Naive thymus-derived CD8-positive, alpha-beta T cell (primary cell): ENCODE measurements around the gene CEACAM18. TPM values are rescaled to one million over a fixed set of nuclear protein-coding genes. Genes with fewer than 3 reads are reported as not detected.

ENCODE experiments used
- ATAC-seq, 2 donors: fragments of 150-1000 bp; cut with Tn5 transposase in 1 of 2; sonication (Bioruptor Pico), chemical (Tn5 transposase) in 1 of 2; 1 replicate in 1 of 2; 2 replicates in 1 of 2; pipeline ENCODE4 v1.10.0; 2021; ENCODE audit warnings: mild to moderate bottlenecking in 2 of 2, moderate library complexity in 2 of 2
- POLR2A ChIA-PET: fragments of 350-600 bp; sonication (Branson Sonifier 250); formaldehyde crosslinking; loops from one replicate; lab custom pipeline; 2021; ENCODE audit warnings: antibody characterized with exemption; lab: Charles Lee
- DNase-seq, 10 donors: peaks; one replicate each; pipeline versions ENCODE4 v3.0.0 to v3.0.0-alpha.2; 2020 to 2022
- H3K27ac Mint-ChIP-seq, 10 donors: one replicate each; pipeline ENCODE4 v1.8.0; 2020 to 2022; ENCODE audit warnings: mild to moderate bottlenecking in 10 of 10, mixed read lengths in 10 of 10, moderate library complexity in 4 of 10, inconsistent platforms in 1 of 10
- H3K27me3 Mint-ChIP-seq, 5 donors: one replicate each; pipeline ENCODE4 v1.8.0; 2021 to 2022; ENCODE audit warnings: mixed read lengths in 5 of 5
- H3K36me3 Mint-ChIP-seq, 3 donors: one replicate each; pipeline ENCODE4 v1.8.0; 2020 to 2022; ENCODE audit warnings: mixed read lengths in 3 of 3, mild to moderate bottlenecking in 2 of 3, inconsistent platforms in 1 of 3
- H3K4me1 Mint-ChIP-seq, 4 donors: one replicate each; pipeline ENCODE4 v1.8.0; 2021 to 2022; ENCODE audit warnings: mixed read lengths in 4 of 4
- H3K4me3 Mint-ChIP-seq, 10 donors: one replicate each; pipeline ENCODE4 v1.8.0; 2020 to 2022; ENCODE audit warnings: mild to moderate bottlenecking in 10 of 10, mixed read lengths in 10 of 10, moderate library complexity in 6 of 10, inconsistent platforms in 1 of 10
- H3K9me3 Mint-ChIP-seq, 9 donors: one replicate each; pipeline ENCODE4 v1.8.0; 2020 to 2022; ENCODE audit warnings: mixed read lengths in 9 of 9, mild to moderate bottlenecking in 3 of 9, inconsistent platforms in 1 of 9, moderate library complexity in 1 of 9
- polyA plus RNA-seq, 3 donors: library from polyadenylated mRNA; unstranded; fragments of 300-500 nt; fragmentation: Illumina TruSeq; gene quantifications; one replicate each; pipeline ENCODE4 v1.2.3, GENCODE V29; 2021
- total RNA-seq, 8 experiments: library from RNA in 2 of 8; stranded (reverse) in 2 of 8; gene quantifications; one replicate each; pipeline ENCODE4 v1.2.3 and lab custom pipeline; 2021 to 2026

CEACAM18 gene
- total and polyA plus RNA-seq, 5 experiments from 2014 or later, result not detected

- POLR2A ChIA-PET, result no interaction called here
- Mint-ChIP-seq H3K27ac (peak overlapping the region in 1 of 10 donors; percentile 6), H3K27me3 (peaks cover 9 to 57% (median 34%) of the 10 kb centered on the region in 5 donors), H3K9me3 (no peaks in the 10 kb centered on the region), H3K4me3 (no peak overlapping the region), H3K4me1 (peaks cover 0 to 4% (median 0%) of the 10 kb centered on the region in 4 donors), H3K36me3 (no peaks in the 10 kb centered on the region)
- DNase-seq, result no peak
- no peak for ATAC-seq
Measured at GRCh38 chr19:51524666-51525264, 46.4 kb downstream of the CEACAM18 start.

- Mint-ChIP-seq H3K4me1 (peaks cover 0 to 4% (median 0%) of the 10 kb centered on the region in 4 donors), H3K27me3 (peaks cover 9 to 66% (median 37%) of the 10 kb centered on the region in 5 donors), H3K27ac (no peak overlapping the region), H3K9me3 (no peaks in the 10 kb centered on the region), H3K36me3 (no peaks in the 10 kb centered on the region), H3K4me3 (no peak overlapping the region)
- ATAC-seq (no peak), DNase-seq (no peak)
- POLR2A ChIA-PET, result no interaction called here
Measured at GRCh38 chr19:51525651-51526050, 47.3 kb downstream of the CEACAM18 start.

GRCh38 chr19:51529301-51529700 is 51.0 kb downstream of the CEACAM18 start:
- peaks cover 13 to 69% (median 36%) of the 10 kb centered on the region in 5 donors for H3K27me3 Mint-ChIP-seq
- no peak overlapping the region for H3K4me3 Mint-ChIP-seq
- H3K9me3 Mint-ChIP-seq, result peaks cover 0 to 2% (median 0%) of the 10 kb centered on the region in 9 donors
- POLR2A ChIA-PET, result no interaction called here
- ATAC-seq (no peak), DNase-seq (no peak)
- H3K36me3 Mint-ChIP-seq, result no peaks in the 10 kb centered on the region
- H3K4me1 Mint-ChIP-seq, result peaks cover 0 to 11% (median 0%) of the 10 kb centered on the region in 4 donors
- H3K27ac Mint-ChIP-seq, result no peak overlapping the region

- POLR2A ChIA-PET, result no interaction called here
- Mint-ChIP-seq H3K4me1 (peaks cover 0 to 11% (median 0%) of the 10 kb centered on the region in 4 donors), H3K36me3 (peaks cover 0 to 3% (median 1%) of the 10 kb centered on the region in 3 donors), H3K27ac (no peak overlapping the region), H3K27me3 (peaks cover 19 to 74% (median 43%) of the 10 kb centered on the region in 5 donors), H3K4me3 (no peak overlapping the region), H3K9me3 (peaks cover 0 to 11% (median 3%) of the 10 kb centered on the region in 9 donors)
- DNase-seq (no peak), ATAC-seq (no peak)
Measured at GRCh38 chr19:51530616-51531015, 52.3 kb downstream of the CEACAM18 start.

- ATAC-seq, result peak; percentile 30 to 52
- Mint-ChIP-seq H3K27ac (peak within 1 kb of the TSS in 1 of 10 donors; percentile 83), H3K9me3 (peaks cover 1 to 20% (median 11%) of the 10 kb centered on the region in 9 donors)
Measured at GRCh38 chr19:51531349-51532315, 53.3 kb downstream of the CEACAM18 start, which contains the start of gene SIGLEC6. Gene SIGLEC6 (minus strand): TSS chr19:51531670. CDS start chr19:51531648, 22 bp downstream.

GRCh38 chr19:51535535-51535934 is 57.2 kb downstream of the CEACAM18 start:
- H3K27me3 Mint-ChIP-seq, result peaks cover 31 to 85% (median 53%) of the 10 kb centered on the region in 5 donors
- no peak overlapping the region for H3K27ac Mint-ChIP-seq
- peaks cover 6 to 34% (median 11%) of the 10 kb centered on the region in 9 donors for H3K9me3 Mint-ChIP-seq
- POLR2A ChIA-PET, result no interaction called here
- DNase-seq (no peak), ATAC-seq (no peak)
- no peak overlapping the region for H3K4me3 Mint-ChIP-seq
- H3K4me1 Mint-ChIP-seq, result peaks cover 0 to 11% (median 0%) of the 10 kb centered on the region in 4 donors
- H3K36me3 Mint-ChIP-seq, result peaks cover 3 to 12% (median 7%) of the 10 kb centered on the region in 3 donors

More at GRCh38 chr19:51531349-51532315, 53.3 kb downstream of the CEACAM18 start, which contains the start of gene SIGLEC6:
- H3K36me3 Mint-ChIP-seq, result peaks cover 0 to 11% (median 7%) of the 10 kb centered on the region in 3 donors
- POLR2A ChIA-PET, result no interaction called here
- no peak within 1 kb of the TSS for H3K4me3 Mint-ChIP-seq
- peaks cover 0 to 11% (median 0%) of the 10 kb centered on the region in 4 donors for H3K4me1 Mint-ChIP-seq
- peak in 1 of 10 donors; percentile 25 for DNase-seq
- H3K27me3 Mint-ChIP-seq, result peaks cover 21 to 84% (median 49%) of the 10 kb centered on the region in 5 donors

GRCh38 chr19:51539821-51540366 is 61.6 kb downstream of the CEACAM18 start:
- no peak for ATAC-seq
- no peak overlapping the region for H3K27ac Mint-ChIP-seq
- POLR2A ChIA-PET, result no interaction called here
- no peaks in the 10 kb centered on the region for H3K4me1 Mint-ChIP-seq
- H3K36me3 Mint-ChIP-seq, result peaks cover 3 to 12% (median 7%) of the 10 kb centered on the region in 3 donors
- H3K4me3 Mint-ChIP-seq, result no peak overlapping the region
- H3K9me3 Mint-ChIP-seq, result peaks cover 6 to 29% (median 11%) of the 10 kb centered on the region in 9 donors
- peaks cover 34 to 84% (median 52%) of the 10 kb centered on the region in 5 donors for H3K27me3 Mint-ChIP-seq
- DNase-seq, result no peak

Other genes with a start within 250 kb of the CEACAM18 start
- not detected for gene SIGLECL1, start 227.5 kb upstream of the CEACAM18 start, total RNA-seq
- gene SIGLECL1, start 227.5 kb upstream of the CEACAM18 start, polyA plus RNA-seq, result not detected
- gene IGLON5, start 166.9 kb upstream of the CEACAM18 start, total RNA-seq, result not detected
- not detected for gene IGLON5, start 166.9 kb upstream of the CEACAM18 start, polyA plus RNA-seq
- gene VSIG10L, start 136.4 kb upstream of the CEACAM18 start, total RNA-seq, result under 1 TPM; 0.11 to 0.60 TPM
- under 1 TPM in 2 of 3 donors, not detected in 1; 0.10 to 0.21 TPM for gene VSIG10L, start 136.4 kb upstream of the CEACAM18 start, polyA plus RNA-seq
- gene ETFB, start 112.2 kb upstream of the CEACAM18 start, total RNA-seq, result 10 to 100 TPM; 46.2 to 48.1 TPM
- 100 to 1,000 TPM in 1 of 3 donors, 10 to 100 TPM in 2; 85.8 to 104 (median 91.5) TPM for gene ETFB, start 112.2 kb upstream of the CEACAM18 start, polyA plus RNA-seq
- 1 to 10 TPM in 1 of 2 experiments, under 1 TPM in 1; 0.73 to 1.7 TPM for gene CLDND2, start 109.5 kb upstream of the CEACAM18 start, total RNA-seq
- not detected for gene CLDND2, start 109.5 kb upstream of the CEACAM18 start, polyA plus RNA-seq
- gene NKG7, start 105.9 kb upstream of the CEACAM18 start, total RNA-seq, result 1 to 10 TPM; 3.8 to 5.6 TPM
- gene NKG7, start 105.9 kb upstream of the CEACAM18 start, polyA plus RNA-seq, result 1,000 to 10,000 TPM in 1 of 3 donors, 10 to 100 TPM in 2; 41.7 to 1,629 (median 63.8) TPM
- gene LIM2, start 90.6 kb upstream of the CEACAM18 start, total RNA-seq, result not detected
- under 1 TPM in 1 of 3 donors, not detected in 2; 0.68 TPM for gene LIM2, start 90.6 kb upstream of the CEACAM18 start, polyA plus RNA-seq
- gene C19orf84, start 87.9 kb upstream of the CEACAM18 start, total RNA-seq, result not detected
- gene C19orf84, start 87.9 kb upstream of the CEACAM18 start, polyA plus RNA-seq, result not detected
- gene SIGLEC10, start 60.9 kb upstream of the CEACAM18 start, total RNA-seq, result 1 to 10 TPM in 1 of 2 experiments, under 1 TPM in 1; 0.68 to 1.2 TPM
- under 1 TPM; 0.06 to 0.24 (median 0.13) TPM for gene SIGLEC10, start 60.9 kb upstream of the CEACAM18 start, polyA plus RNA-seq
- gene SIGLEC8, start 20.1 kb upstream of the CEACAM18 start, total RNA-seq, result not detected
- gene SIGLEC8, start 20.1 kb upstream of the CEACAM18 start, polyA plus RNA-seq, result not detected
- gene SIGLEC12, start 23.3 kb downstream of the CEACAM18 start, total RNA-seq, result not detected
- under 1 TPM in 1 of 3 donors, not detected in 2; 0.31 TPM for gene SIGLEC12, start 23.3 kb downstream of the CEACAM18 start, polyA plus RNA-seq
- under 1 TPM in 1 of 2 experiments, not detected in 1; 0.26 TPM for gene SIGLEC6, start 53.1 kb downstream of the CEACAM18 start, total RNA-seq
- not detected for gene SIGLEC6, start 53.1 kb downstream of the CEACAM18 start, polyA plus RNA-seq
- gene ZNF175, start 92.7 kb downstream of the CEACAM18 start, total RNA-seq, result 10 to 100 TPM; 17.0 to 21.0 TPM
- gene ZNF175, start 92.7 kb downstream of the CEACAM18 start, polyA plus RNA-seq, result 1 to 10 TPM; 1.9 to 3.7 (median 2.8) TPM
- gene SIGLEC5, start 151.9 kb downstream of the CEACAM18 start, total RNA-seq, result not detected
- gene SIGLEC5, start 151.9 kb downstream of the CEACAM18 start, polyA plus RNA-seq, result not detected
- under 1 TPM; 0.33 to 0.83 TPM for gene SIGLEC14, start 168.3 kb downstream of the CEACAM18 start, total RNA-seq
- under 1 TPM in 1 of 3 donors, not detected in 2; 0.07 TPM for gene SIGLEC14, start 168.3 kb downstream of the CEACAM18 start, polyA plus RNA-seq
- gene SPACA6, start 214.8 kb downstream of the CEACAM18 start, total RNA-seq, result 10 to 100 TPM; 11.9 to 12.3 TPM
- 1 to 10 TPM; 2.0 to 4.0 (median 3.5) TPM for gene SPACA6, start 214.8 kb downstream of the CEACAM18 start, polyA plus RNA-seq
- not detected for gene HAS1, start 245.5 kb downstream of the CEACAM18 start, total RNA-seq
- under 1 TPM in 1 of 3 donors, not detected in 2; 0.09 TPM for gene HAS1, start 245.5 kb downstream of the CEACAM18 start, polyA plus RNA-seq